Measurements from ENCODE around the gene CLHC1. TPM values are rescaled to one million over a fixed set of nuclear protein-coding genes. Genes with fewer than 3 reads are reported as not detected.

The CLHC1 gene
- total and polyA plus RNA-seq, 2 of the 8 experiments (the other 6 are each of a cell fraction or from before 2014, with no cell fraction given) = 2.6 to 10.8 TPM

- Histone ChIP-seq H3K79me1 (ENCODE audit: low read depth, low read length) (no peaks in the 10 kb centered on the region), H2BK20ac (ENCODE audit: low read length) (no peak overlapping the region), H2BK120ac (replicated peaks; ENCODE audit: low read depth, low read length) (no peak overlapping the region), H3K14ac (ENCODE audit: insufficient read length) (no peak overlapping the region), H3K36me3 (ENCODE audit: control insufficient read depth in 2 of 4, insufficient read depth in 4 of 4, low read length in 3 of 4) (no peaks in the 10 kb centered on the region), H3K23me2 (ENCODE audit: low read depth, low read length) (no peaks in the 10 kb centered on the region), H2AFZ (ENCODE audit: low read length) (no peak overlapping the region), H3K23ac (ENCODE audit: insufficient read length) (no peak overlapping the region), H2BK15ac (ENCODE audit: low read length) (no peak overlapping the region), H4K8ac (ENCODE audit: extremely low read depth, insufficient read depth, low read length) (no peak overlapping the region), H3K56ac (replicated peaks; ENCODE audit: insufficient read length, low read depth, low read length) (no peak overlapping the region), H2AK5ac (ENCODE audit: low read depth, low read length) (no peak overlapping the region), H3K4me3 (ENCODE audit: extremely low read depth in 1 of 4, insufficient read depth in 2 of 4, low read depth in 3 of 4, low read length in 4 of 4) (no peak overlapping the region), H3K4me2 (ENCODE audit: insufficient read depth in 1 of 2, low read depth in 2 of 2, low read length in 2 of 2) (no peak overlapping the region), H4K91ac (replicated peaks; ENCODE audit: insufficient read length, low read length) (no peak overlapping the region), H3K27ac (ENCODE audit: low read depth, low read length) (no peak overlapping the region), H3K27me3 (replicated peaks in 1 of 4; ENCODE audit: control insufficient read depth in 3 of 4, extremely low read depth in 1 of 4, insufficient read depth in 3 of 4, low read length in 3 of 4) (no peaks in the 10 kb centered on the region), H3K9me3 (ENCODE audit: insufficient read depth in 2 of 2, low read depth in 1 of 2, low read length in 1 of 2) (no peaks in the 10 kb centered on the region), H2BK5ac (ENCODE audit: low read depth, low read length) (no peak overlapping the region), H4K20me1 (replicated peaks in 1 of 2; ENCODE audit: control insufficient read depth in 1 of 2, insufficient read depth in 2 of 2, low read length in 2 of 2) (no peaks in the 10 kb centered on the region), H3K18ac (ENCODE audit: extremely low read depth, low read length) (no peak overlapping the region), H3K4ac (replicated peaks; ENCODE audit: insufficient read length, low read depth, low read length) (no peak overlapping the region), H3K79me2 (ENCODE audit: control insufficient read depth in 1 of 2, insufficient read depth in 2 of 2, low read length in 2 of 2) (no peaks in the 10 kb centered on the region), H4K5ac (ENCODE audit: insufficient read length, low read depth, low read length) (no peak overlapping the region), H3K9ac (replicated peaks in 1 of 4; ENCODE audit: extremely low read depth in 1 of 4, low read depth in 3 of 4, low read length in 3 of 4) (no peak overlapping the region), H3K4me1 (replicated peaks in 1 of 4; ENCODE audit: control insufficient read depth in 3 of 4, insufficient read depth in 4 of 4, low read length in 3 of 4) (peaks cover 0 to 13% (median 0%) of the 10 kb centered on the region in 4 experiments; a peak in 2 of 7 replicates), H2BK12ac (ENCODE audit: low read depth, low read length) (no peak overlapping the region)
- no peak for FAIRE-seq
- no peak for DNase-seq (ENCODE audit: low read depth in 1 of 2, low spot score in 2 of 2)
- WGBS, 2 experiments (ENCODE audit: extremely low coverage in 1 of 2, insufficient coverage in 1 of 2, insufficient read length in 1 of 2, insufficient replicate concordance in 2 of 2, low coverage in 1 of 2, low lambda C conversion rate in 2 of 2, missing lambda C conversion rate in 1 of 2) = 86% methylated on average over 10 of the region's 10 CpGs; no CpG with 5 or more reads in 1 of the 2 experiments
- TF ChIP-seq CEBPB (IDR thresholded peaks at IDR 0.05; ENCODE audit: low read depth, low read length) (peak; percentile 52; the same call in 1 of the 2 replicates), TEAD4 (IDR thresholded peaks at IDR 0.05; ENCODE audit: low read depth, low read length) (no peak)
- POLR2A ChIA-PET (ENCODE audit: partially characterized antibody) = interaction anchor here (0.6 to 1.8 kb wide), 3 partner anchors 72 to 105 kb away, joined by 3 to 5 read pairs (median 3); partner anchors contain the start of gene RTN4
- CTCF ChIA-PET (ENCODE audit: partially characterized antibody) = interaction anchor here (1.2 to 2.5 kb wide), 5 partner anchors 8 to 33 kb away, joined by 4 to 18 read pairs (median 4); no protein-coding TSS in a partner anchor
Measured at GRCh38 chr2:55153584-55154299, 78.4 kb downstream of the CLHC1 start.
